GM23338 (cell line): ENCODE data around the gene TASL. TPM values are rescaled to one million over a fixed set of nuclear protein-coding genes. Genes with fewer than 3 reads are reported as not detected.

Experiments
- ATAC-seq: fragments of 200-7000 bp; cut with Tn5 transposase; 3 replicates; pipeline ENCODE4 v1.9.1; 2020
- DNase-seq: peaks from one replicate; pipeline ENCODE4 v3.0.0-alpha.2; 2015; ENCODE audit warnings: low spot score
- H2AFZ ChIP-seq: fragments of 200-600 bp; sonication (generic); 2 replicates; pipeline ENCODE4 v1.8.0; 2016; ENCODE audit warnings: antibody characterized with exemption, mild to moderate bottlenecking, moderate library complexity
- H3F3A ChIP-seq: fragments of 200-600 bp; sonication (generic); replicated peaks from 2 replicates; pipeline ENCODE4 v1.8.0; 2017; ENCODE audit warnings: antibody characterized with exemption, mixed run types, low read depth
- H3K27ac ChIP-seq: fragments of 200-600 bp; sonication (generic); 2 replicates; pipeline ENCODE4 v1.6.1; 2016; ENCODE audit warnings: low read depth
- H3K27me3 ChIP-seq: fragments of 200-600 bp; sonication (generic); 2 replicates; pipeline ENCODE4 v1.8.0; 2016; ENCODE audit warnings: mild to moderate bottlenecking, mixed run types, moderate library complexity; ENCODE audit not compliant: insufficient read depth
- H3K36me3 ChIP-seq: fragments of 200-600 bp; sonication (generic); 2 replicates; pipeline ENCODE4 v1.8.0; 2016; ENCODE audit warnings: mild to moderate bottlenecking; ENCODE audit not compliant: insufficient read depth
- H3K4me1 ChIP-seq: fragments of 200-600 bp; sonication (generic); 2 replicates; pipeline ENCODE4 v1.8.0; 2016; ENCODE audit warnings: mild to moderate bottlenecking, moderate library complexity; ENCODE audit not compliant: insufficient read depth
- H3K4me2 ChIP-seq: fragments of 200-600 bp; sonication (generic); 2 replicates; pipeline ENCODE4 v1.7.1; 2017; ENCODE audit warnings: mixed run types
- H3K4me3 ChIP-seq: fragments of 200-600 bp; sonication (generic); 2 replicates; pipeline ENCODE4 v1.6.1; 2016; ENCODE audit warnings: mixed run types
- H3K79me2 ChIP-seq: fragments of 200-600 bp; sonication (generic); replicated peaks from 2 replicates; pipeline ENCODE4 v1.8.0; 2017; ENCODE audit warnings: mild to moderate bottlenecking; ENCODE audit not compliant: insufficient read depth
- H3K9me2 ChIP-seq: fragments of 200-600 bp; sonication (generic); 2 replicates; pipeline ENCODE4 v1.8.0; 2017; ENCODE audit not compliant: insufficient read depth
- H4K20me1 ChIP-seq: fragments of 200-600 bp; sonication (generic); replicated peaks from 2 replicates; pipeline ENCODE4 v1.8.0; 2017; ENCODE audit warnings: mild to moderate bottlenecking; ENCODE audit not compliant: insufficient read depth
- H3K27ac Mint-ChIP-seq: 2 replicates; pipeline ENCODE4 v1.8.0; 2020; ENCODE audit warnings: inconsistent platforms, mild to moderate bottlenecking, moderate library complexity, mixed read lengths
- H3K27me3 Mint-ChIP-seq: 3 replicates; pipeline ENCODE4 v1.8.0; 2022; ENCODE audit warnings: low read depth, mild to moderate bottlenecking, moderate library complexity, mixed read lengths, inconsistent platforms; ENCODE audit not compliant: insufficient read depth, poor library complexity
- H3K36me3 Mint-ChIP-seq: 3 replicates; pipeline ENCODE4 v1.8.0; 2021; ENCODE audit warnings: low read depth, mild to moderate bottlenecking, inconsistent platforms, moderate library complexity, mixed read lengths
- H3K4me1 Mint-ChIP-seq: 3 replicates; pipeline ENCODE4 v1.8.0; 2020; ENCODE audit warnings: mild to moderate bottlenecking, inconsistent platforms, mixed read lengths
- H3K4me3 Mint-ChIP-seq: 3 replicates; pipeline ENCODE4 v1.8.0; 2021; ENCODE audit warnings: moderate library complexity, mild to moderate bottlenecking, inconsistent platforms, mixed read lengths
- H3K9me3 Mint-ChIP-seq: 3 replicates; pipeline ENCODE4 v1.8.0; 2020; ENCODE audit warnings: moderate library complexity, mild to moderate bottlenecking, inconsistent platforms, mixed read lengths
- CREB1 ChIP-seq: fragments of 250-450 bp; sonication (Bioruptor Pico); IDR thresholded peaks from 2 replicates; pipeline ENCODE4 v1.5.0; 2020; ENCODE audit warnings: low read depth, mild to moderate bottlenecking, moderate library complexity
- ETS1 ChIP-seq: IDR thresholded peaks from 2 replicates; pipeline ENCODE4 v1.6.1; 2016; ENCODE audit warnings: antibody characterized with exemption
- NANOG ChIP-seq: IDR thresholded peaks from 2 replicates; pipeline ENCODE4 v1.6.1; 2016; ENCODE audit warnings: antibody characterized with exemption, borderline replicate concordance
- POLR2AphosphoS5 ChIP-seq: IDR thresholded peaks from 2 replicates; pipeline ENCODE4 v1.6.1; 2016; ENCODE audit warnings: antibody characterized with exemption, low read depth
- REST ChIP-seq: IDR thresholded peaks from one replicate; pipeline ENCODE4 v1.6.1; 2018; ENCODE audit warnings: antibody characterized with exemption; ENCODE audit not compliant: unreplicated experiment
- STAT1 ChIP-seq: IDR thresholded peaks from one replicate; pipeline ENCODE4 v1.6.1; 2016; ENCODE audit warnings: antibody characterized with exemption; ENCODE audit not compliant: unreplicated experiment
- ZNF114 ChIP-seq: fragments of 250-450 bp; sonication (Bioruptor Pico); IDR thresholded peaks from 2 replicates; pipeline ENCODE4 v1.5.0; 2020; ENCODE audit warnings: mild to moderate bottlenecking, moderate library complexity
- ZNF331 ChIP-seq: fragments of 250-450 bp; sonication (Bioruptor Pico); IDR thresholded peaks from 2 replicates; pipeline ENCODE4 v1.5.0; 2020; ENCODE audit warnings: low read depth, mild to moderate bottlenecking, moderate library complexity
- ZNF462 ChIP-seq: fragments of 250-450 bp; sonication (Bioruptor Pico); IDR thresholded peaks from 2 replicates; pipeline ENCODE4 v1.5.0; 2020; ENCODE audit warnings: mild to moderate bottlenecking, moderate library complexity
- polyA plus RNA-seq: library from polyadenylated mRNA; unstranded; fragments of >200 nt; fragmentation: Nextera tagmentation; extraction: Ambion mirVana; gene quantifications from 2 replicates; pipeline ENCODE4 v1.2.1, GENCODE V29; 2016
- total RNA-seq: library from RNA; depleted of rRNA; stranded (reverse); fragments of >200 nt; shearing (Covaris generic); gene quantifications from 2 replicates; pipeline ENCODE4 v1.2.3, GENCODE V29; 2014

The TASL gene
- total and polyA plus RNA-seq, 2 experiments from 2014 or later: not detected

GRCh38 chrX:30533835-30534234, 43.7 kb downstream of the TASL start (continued):
- TF ChIP-seq ZNF462 (CRISPR knock-in tag) (no peak), POLR2AphosphoS5 (no peak), ZNF114 (no peak), CREB1 (CRISPR knock-in tag) (no peak)

GRCh38 chrX:30533266-30533665, 44.3 kb downstream of the TASL start:
- H3K4me3 ChIP-seq: no peak overlapping the region
- ATAC-seq (no peak), DNase-seq (no peak)
- H3K36me3 Mint-ChIP-seq: no peaks in the 10 kb centered on the region
- H2AFZ ChIP-seq: no peak overlapping the region
- no peak overlapping the region for H3K4me3 Mint-ChIP-seq
- H4K20me1 ChIP-seq: no peaks in the 10 kb centered on the region
- H3K4me2 ChIP-seq: no peak overlapping the region
- no peaks in the 10 kb centered on the region for H3K9me2 ChIP-seq
- no peaks in the 10 kb centered on the region; the same call in 2 of the 3 replicates for H3K9me3 Mint-ChIP-seq
- H3F3A ChIP-seq: no peaks in the 10 kb centered on the region
- no peaks in the 10 kb centered on the region for H3K27me3 Mint-ChIP-seq
- no peaks in the 10 kb centered on the region for H3K36me3 ChIP-seq
- H3K27me3 ChIP-seq: no peaks in the 10 kb centered on the region
- no peak overlapping the region for H3K27ac Mint-ChIP-seq
- H3K4me1 ChIP-seq: no peaks in the 10 kb centered on the region
- no peak overlapping the region for H3K27ac ChIP-seq
- no peaks in the 10 kb centered on the region for H3K79me2 ChIP-seq
- H3K4me1 Mint-ChIP-seq: no peaks in the 10 kb centered on the region
- TF ChIP-seq REST: no peak
- no peak for TF ChIP-seq ETS1
- TF ChIP-seq STAT1: no peak
- TF ChIP-seq ZNF331 (CRISPR knock-in tag): no peak
- TF ChIP-seq NANOG: no peak
- TF ChIP-seq ZNF114: no peak
